WTC11 (cell line): ENCODE results near the gene DUSP6. TPM values are rescaled to one million over a fixed set of nuclear protein-coding genes. Genes with fewer than 3 reads are reported as not detected.

Experiments used
- ATAC-seq: fragments of 200-7000 bp; cut with Tn5 transposase; 2 replicates; pipeline ENCODE4 v1.10.0; 2021; ENCODE audit warnings: mild to moderate bottlenecking, moderate library complexity
- CTCF ChIA-PET: fragments of 300-600 bp; sonication (Branson Sonifier 250); formaldehyde crosslinking; loops from one replicate; lab custom pipeline; 2021; ENCODE audit warnings: antibody characterized with exemption; lab: Charles Lee
- POLR2A ChIA-PET: fragments of 350-600 bp; sonication (Branson Sonifier 250); formaldehyde crosslinking; loops from one replicate; lab custom pipeline; 2021; ENCODE audit warnings: antibody characterized with exemption; lab: Charles Lee
- DNase-seq: peaks from one replicate; pipeline ENCODE4 v3.0.0; 2021; ENCODE audit warnings: low spot score
- H3K27ac Mint-ChIP-seq: 2 replicates; pipeline ENCODE4 v1.8.0; 2021; ENCODE audit warnings: mixed read lengths
- H3K27me3 Mint-ChIP-seq: 2 replicates; pipeline ENCODE4 v1.8.0; 2021; ENCODE audit warnings: low read depth, mild to moderate bottlenecking, moderate library complexity, mixed read lengths
- H3K36me3 Mint-ChIP-seq: 2 replicates; pipeline ENCODE4 v1.8.0; 2021; ENCODE audit warnings: mixed read lengths
- H3K4me1 Mint-ChIP-seq: 2 replicates; pipeline ENCODE4 v1.8.0; 2022; ENCODE audit warnings: mixed read lengths
- H3K4me3 Mint-ChIP-seq: 2 replicates; pipeline ENCODE4 v1.8.0; 2021; ENCODE audit warnings: mild to moderate bottlenecking, moderate library complexity, mixed read lengths
- H3K9me3 Mint-ChIP-seq: 2 replicates; pipeline ENCODE4 v1.8.0; 2021; ENCODE audit warnings: mixed read lengths
- CREB1 ChIP-seq: sonication (generic); formaldehyde crosslinking; IDR thresholded peaks from 2 replicates; pipeline ENCODE4 v1.8.0; 2023; ENCODE audit warnings: mild to moderate bottlenecking, missing genetic modification reagents
- EMX1 ChIP-seq: fragments of 250-450 bp; sonication (Bioruptor Pico); IDR thresholded peaks from 2 replicates; pipeline ENCODE4 v1.8.0; 2021; ENCODE audit warnings: mild to moderate bottlenecking
- FOXJ3 ChIP-seq: sonication (generic); formaldehyde crosslinking; IDR thresholded peaks from 2 replicates; pipeline ENCODE4 v1.9.0; 2021; ENCODE audit warnings: missing genetic modification reagents, mild to moderate bottlenecking, borderline replicate concordance
- GABPB1 ChIP-seq: sonication (generic); formaldehyde crosslinking; IDR thresholded peaks from 2 replicates; pipeline ENCODE4 v1.8.1; 2023; ENCODE audit warnings: mild to moderate bottlenecking, missing genetic modification reagents
- GTF2I ChIP-seq: fragments of 250-450 bp; sonication (Bioruptor Pico); conservative IDR thresholded peaks from 2 replicates; pipeline ENCODE4 v1.4.0; 2021; ENCODE audit warnings: mild to moderate bottlenecking
- HMGA2 ChIP-seq: fragments of 250-450 bp; sonication (Bioruptor Pico); IDR thresholded peaks from 2 replicates; pipeline ENCODE4 v1.4.0; 2021; ENCODE audit warnings: mild to moderate bottlenecking, moderate library complexity
- IRF1 ChIP-seq: sonication (generic); formaldehyde crosslinking; IDR thresholded peaks from 2 replicates; pipeline ENCODE4 v1.8.0; 2023; ENCODE audit warnings: missing genetic modification reagents
- IRF2 ChIP-seq: sonication (generic); formaldehyde crosslinking; IDR thresholded peaks from 2 replicates; pipeline ENCODE4 v1.8.0; 2022; ENCODE audit warnings: low read depth, missing genetic modification reagents, borderline replicate concordance
- NR1H2 ChIP-seq: sonication (generic); formaldehyde crosslinking; IDR thresholded peaks from 2 replicates; pipeline ENCODE4 v1.9.0; 2021; ENCODE audit warnings: mild to moderate bottlenecking, moderate library complexity, missing genetic modification reagents
- NR2C2 ChIP-seq: sonication (generic); formaldehyde crosslinking; IDR thresholded peaks from 2 replicates; pipeline ENCODE4 v1.8.0; 2022; ENCODE audit warnings: mild to moderate bottlenecking, missing genetic modification reagents
- NR3C1 ChIP-seq: sonication (generic); formaldehyde crosslinking; conservative IDR thresholded peaks from 2 replicates; pipeline ENCODE4 v1.8.1; 2023; ENCODE audit warnings: low read depth, mild to moderate bottlenecking, missing genetic modification reagents
- SMAD3 ChIP-seq: sonication (generic); formaldehyde crosslinking; IDR thresholded peaks from 2 replicates; pipeline ENCODE4 v1.8.0; 2022; ENCODE audit warnings: missing genetic modification reagents, mild to moderate bottlenecking, borderline replicate concordance
- STAT6 ChIP-seq: sonication (generic); formaldehyde crosslinking; conservative IDR thresholded peaks from 2 replicates; pipeline ENCODE4 v1.8.1; 2023; ENCODE audit warnings: mild to moderate bottlenecking, low read depth, missing genetic modification reagents, moderate library complexity
- USF1 ChIP-seq: sonication (generic); formaldehyde crosslinking; IDR thresholded peaks from 2 replicates; pipeline ENCODE4 v1.8.0; 2022; ENCODE audit warnings: mild to moderate bottlenecking, missing genetic modification reagents
- ZNF219 ChIP-seq: sonication (generic); formaldehyde crosslinking; IDR thresholded peaks from 2 replicates; pipeline ENCODE4 v1.8.0; 2023; ENCODE audit warnings: missing genetic modification reagents, mild to moderate bottlenecking, borderline replicate concordance
- ZNF281 ChIP-seq: sonication (generic); formaldehyde crosslinking; IDR thresholded peaks from 2 replicates; pipeline ENCODE4 v1.8.0; 2023; ENCODE audit warnings: mild to moderate bottlenecking, missing genetic modification reagents
- ZNF396 ChIP-seq: fragments of 250-450 bp; sonication (Bioruptor Pico); IDR thresholded peaks from 2 replicates; pipeline ENCODE4 v1.8.0; 2021; ENCODE audit warnings: mild to moderate bottlenecking, moderate library complexity, borderline replicate concordance
- ZNF425 ChIP-seq: fragments of 250-450 bp; sonication (Bioruptor Pico); conservative IDR thresholded peaks from 2 replicates; pipeline ENCODE4 v1.9.0; 2021; ENCODE audit warnings: mild to moderate bottlenecking
- ZNF671 ChIP-seq: fragments of 250-450 bp; sonication (Bioruptor Pico); IDR thresholded peaks from 2 replicates; pipeline ENCODE4 v1.8.0; 2021; ENCODE audit warnings: mild to moderate bottlenecking
- total RNA-seq: library from RNA; stranded (reverse); gene quantifications from 3 replicates; pipeline ENCODE4 v1.2.3, GENCODE V29; 2021

The DUSP6 gene
- total RNA-seq, 1 experiment from 2014 or later = 245 TPM

- Mint-ChIP-seq H3K4me1 (peaks cover 32% of the 10 kb centered on the region), H3K9me3 (peaks cover 13% of the 10 kb centered on the region), H3K27me3 (no peaks in the 10 kb centered on the region), H3K36me3 (peaks cover 10% of the 10 kb centered on the region), H3K27ac (no peak overlapping the region), H3K4me3 (no peak overlapping the region)
- no peak for TF ChIP-seq NR1H2 (CRISPR knock-in tag)
- TF ChIP-seq ZNF219 = no peak
- no peak for TF ChIP-seq GABPB1 (CRISPR knock-in tag)
- no peak for TF ChIP-seq HMGA2 (CRISPR knock-in tag)
- TF ChIP-seq USF1 (CRISPR knock-in tag) = no peak
- TF ChIP-seq EMX1 (CRISPR knock-in tag) = no peak
- no peak for TF ChIP-seq ZNF425 (CRISPR knock-in tag)
- no peak for TF ChIP-seq NR3C1 (CRISPR knock-in tag)
- TF ChIP-seq GTF2I (CRISPR knock-in tag) = no peak
- no peak for TF ChIP-seq NR2C2
- no peak for TF ChIP-seq FOXJ3 (CRISPR knock-in tag)
- no peak for TF ChIP-seq ZNF396
- ChIA-PET CTCF (no interaction called here), POLR2A (no interaction called here)
- ATAC-seq = no peak
- no peak for DNase-seq
Observed at GRCh38 chr12:89328151-89329030, 23.9 kb downstream of the DUSP6 start.

GRCh38 chr12:89327486-89328094 lies 24.7 kb downstream of the DUSP6 start:
- no peak overlapping the region for H3K27ac Mint-ChIP-seq
- no peak for TF ChIP-seq CREB1 (CRISPR knock-in tag)
- TF ChIP-seq ZNF671 (CRISPR knock-in tag) = no peak
- TF ChIP-seq SMAD3 (CRISPR knock-in tag) = no peak
- TF ChIP-seq IRF1 = no peak
- TF ChIP-seq ZNF281 (CRISPR knock-in tag) = no peak
- TF ChIP-seq IRF2 (CRISPR knock-in tag) = no peak
- no peak for TF ChIP-seq STAT6
- no peak for DNase-seq
- ATAC-seq = no peak
- peaks cover 10% of the 10 kb centered on the region for H3K36me3 Mint-ChIP-seq
- CTCF ChIA-PET = no interaction called here
- no peak overlapping the region for H3K4me3 Mint-ChIP-seq
- POLR2A ChIA-PET = interaction anchor here (0.7 kb wide), 1 partner anchor 190 kb away, joined by 5 read pairs; no protein-coding TSS in a partner anchor
- H3K4me1 Mint-ChIP-seq = peaks cover 30% of the 10 kb centered on the region
- H3K9me3 Mint-ChIP-seq = peaks cover 13% of the 10 kb centered on the region
- H3K27me3 Mint-ChIP-seq = no peaks in the 10 kb centered on the region
